DMS114 treated with DMSO at 0.1 percent for 48 hours (cell line): ENCODE measurements around the gene ZFAND3.

ENCODE experiments used
- DNase-seq: peaks from one replicate; lab custom pipeline; 2025; ENCODE audit not compliant: unreplicated experiment; lab: John Stamatoyannopoulos, UW

ZFAND3 gene

DNA sequence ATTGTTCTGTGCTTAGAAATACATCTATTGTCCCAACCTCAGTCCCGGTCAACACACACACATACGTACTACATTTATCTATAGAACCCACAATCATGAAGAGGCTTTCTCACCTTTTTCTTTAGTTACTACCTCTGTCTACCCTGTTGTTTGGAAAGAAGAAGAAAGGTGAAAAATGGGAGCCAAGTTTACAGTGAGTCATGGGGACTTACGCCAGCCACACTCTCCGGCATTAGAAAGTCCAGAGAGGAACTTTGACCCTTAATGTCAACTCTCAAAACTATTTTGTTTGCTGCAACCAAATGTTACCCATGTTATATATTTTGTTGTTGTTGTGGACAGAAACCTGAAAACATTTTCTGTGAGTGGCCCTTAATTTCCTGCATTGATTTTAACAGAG lies 259.1 kb downstream of the ZFAND3 start:
- DNase-seq: no peak

DNA sequence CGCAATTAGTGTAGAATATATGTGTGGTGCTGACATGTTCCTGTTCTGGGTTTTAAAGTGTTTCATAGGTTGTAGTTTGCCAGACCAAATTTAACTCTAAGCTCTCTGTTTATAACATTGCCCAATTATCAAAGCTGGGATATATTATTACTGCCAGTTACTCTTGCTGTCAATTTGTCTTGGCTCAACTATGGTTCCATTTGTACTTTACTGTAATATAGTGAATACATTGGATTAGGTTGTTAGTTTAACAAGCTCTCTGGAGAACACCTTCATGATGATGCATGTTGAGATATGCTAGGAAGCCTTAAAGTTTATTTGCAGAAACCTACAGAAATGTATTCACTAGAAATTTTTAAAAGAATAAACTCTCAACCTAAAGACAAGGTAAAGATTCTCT lies 259.6 kb downstream of the ZFAND3 start:
- no peak for DNase-seq

DNA sequence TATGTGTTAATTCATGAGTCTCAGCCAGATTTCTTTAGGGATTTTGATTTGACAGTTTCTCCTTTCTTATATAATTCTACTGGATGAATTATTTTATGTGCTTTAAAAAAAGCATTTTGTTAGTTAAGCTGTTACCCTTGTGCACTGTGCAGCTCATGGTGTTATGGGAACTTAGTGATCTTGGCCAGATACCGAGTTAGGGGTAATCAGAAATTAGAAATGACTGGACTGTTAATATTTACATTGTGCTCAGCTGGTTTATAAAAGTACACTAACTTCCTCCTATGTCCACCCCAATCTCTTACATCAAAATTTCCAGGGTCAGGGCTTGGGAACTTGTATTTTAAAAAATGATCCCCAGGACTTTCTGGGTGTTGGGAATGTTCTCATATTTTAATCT lies 260.0 kb downstream of the ZFAND3 start:
- no peak for DNase-seq

DNA sequence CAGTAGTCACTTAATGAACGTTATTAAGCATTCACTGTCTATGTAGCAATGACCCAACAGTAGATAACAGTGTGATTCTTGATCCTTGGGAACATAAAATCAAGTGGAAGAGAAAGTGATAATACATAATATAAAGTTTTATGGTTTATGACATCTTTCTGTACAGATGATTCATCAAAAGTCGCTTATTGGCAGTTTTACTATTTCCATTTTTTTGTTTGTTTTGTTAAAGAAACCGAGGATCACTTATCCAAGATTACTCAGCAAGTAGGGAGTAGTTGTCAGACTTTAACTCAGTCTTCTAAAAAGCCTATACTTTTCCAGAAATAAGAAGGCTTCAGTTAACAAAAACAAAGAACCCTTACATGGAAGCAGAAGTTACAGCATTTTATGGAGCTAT lies 260.8 kb downstream of the ZFAND3 start:
- no peak for DNase-seq

DNA sequence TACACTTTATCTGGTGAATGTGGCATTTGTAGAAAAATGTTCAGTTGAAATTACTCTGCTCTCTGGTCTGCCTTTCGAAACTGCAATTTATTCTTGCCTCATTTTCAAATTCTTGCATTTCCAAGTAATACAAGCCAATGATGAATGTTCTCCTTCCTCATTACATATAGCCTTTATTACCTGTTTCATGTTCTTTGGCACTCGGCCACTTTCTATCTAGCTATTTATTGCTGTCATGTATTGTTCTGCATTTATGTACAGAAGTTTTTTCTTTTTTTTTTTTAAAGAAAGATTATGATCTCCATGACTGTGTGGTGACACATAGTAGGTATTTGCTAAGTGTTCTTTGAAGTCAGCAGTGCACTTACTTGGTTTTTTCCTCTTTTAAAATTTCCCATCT lies 261.4 kb downstream of the ZFAND3 start:
- no peak for DNase-seq

DNA sequence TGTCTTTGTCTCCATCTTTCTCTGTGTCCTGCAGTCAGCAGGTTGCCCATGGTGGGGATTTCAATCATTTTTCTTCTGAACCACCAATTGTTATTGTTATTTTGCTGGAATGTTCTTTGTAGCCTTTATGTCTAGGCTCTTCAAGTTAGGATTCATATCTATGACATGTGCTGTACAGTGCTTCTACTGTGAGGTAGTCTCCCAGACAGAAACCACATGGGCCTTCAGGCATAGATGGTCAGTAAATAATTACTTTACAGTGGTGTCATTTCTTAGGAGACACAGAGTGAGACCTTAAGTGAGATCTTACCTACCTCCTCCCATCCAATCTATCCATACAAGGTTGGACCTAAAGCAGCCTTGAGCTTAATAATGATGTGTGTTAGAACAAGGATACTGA lies 265.5 kb downstream of the ZFAND3 start:
- no peak for DNase-seq

DNA sequence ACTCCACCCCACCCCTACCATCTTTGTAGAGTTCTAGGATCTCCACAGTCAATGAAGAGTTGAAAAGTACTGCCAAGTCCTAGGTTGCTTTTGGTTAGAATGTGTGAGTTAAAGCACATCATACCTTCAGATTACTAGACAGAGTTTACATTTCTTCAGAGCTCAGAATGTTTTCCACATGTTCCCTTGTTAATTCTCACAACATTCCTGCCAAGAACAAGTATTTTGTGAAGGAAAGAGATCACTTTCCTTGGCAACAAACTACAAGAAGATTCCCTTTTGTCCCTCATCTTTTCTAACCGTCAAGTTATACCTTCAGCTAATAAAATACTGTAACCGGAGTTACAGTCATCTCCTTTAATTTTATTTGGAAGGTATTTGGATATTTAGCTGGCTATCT lies 266.8 kb downstream of the ZFAND3 start:
- DNase-seq: no peak

DNA sequence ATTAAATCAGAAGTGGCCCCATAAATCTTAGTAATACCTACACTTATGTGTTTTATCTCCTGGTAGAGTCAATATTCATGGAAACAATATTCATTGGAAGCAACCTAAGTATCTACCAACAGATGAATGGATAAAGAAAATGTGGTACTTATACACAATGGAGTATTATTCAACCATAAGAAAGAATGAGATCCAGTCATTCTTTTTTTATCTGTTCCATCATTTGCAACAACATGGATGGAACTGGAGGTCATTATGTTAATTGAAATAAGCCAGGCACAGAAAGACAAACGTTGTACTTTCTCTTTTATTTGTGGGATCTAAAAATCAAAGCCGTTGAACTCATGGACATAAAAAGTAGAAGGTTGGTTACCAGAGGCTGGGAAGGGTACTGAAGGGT lies 268.5 kb downstream of the ZFAND3 start:
- DNase-seq: no peak

DNA sequence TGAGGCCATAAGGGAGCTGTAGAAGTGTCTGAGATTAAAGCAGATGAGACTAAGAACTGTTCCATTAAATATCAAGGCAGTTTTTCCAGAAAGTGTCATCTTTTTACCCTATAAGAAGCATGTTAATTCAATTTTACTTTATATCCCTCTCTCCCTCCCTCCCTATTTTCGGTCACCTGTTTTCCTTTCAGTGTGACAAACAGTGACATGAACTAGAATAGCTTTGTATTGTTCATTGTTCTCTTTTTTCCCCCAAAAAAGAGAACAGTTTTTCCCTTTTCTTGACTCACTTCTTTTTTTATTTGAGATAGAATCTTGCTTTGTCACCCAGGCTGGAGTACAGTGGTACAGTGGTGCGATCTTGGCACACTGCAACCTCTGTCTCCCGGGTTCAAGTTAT lies 269.3 kb downstream of the ZFAND3 start:
- DNase-seq: no peak

DNA sequence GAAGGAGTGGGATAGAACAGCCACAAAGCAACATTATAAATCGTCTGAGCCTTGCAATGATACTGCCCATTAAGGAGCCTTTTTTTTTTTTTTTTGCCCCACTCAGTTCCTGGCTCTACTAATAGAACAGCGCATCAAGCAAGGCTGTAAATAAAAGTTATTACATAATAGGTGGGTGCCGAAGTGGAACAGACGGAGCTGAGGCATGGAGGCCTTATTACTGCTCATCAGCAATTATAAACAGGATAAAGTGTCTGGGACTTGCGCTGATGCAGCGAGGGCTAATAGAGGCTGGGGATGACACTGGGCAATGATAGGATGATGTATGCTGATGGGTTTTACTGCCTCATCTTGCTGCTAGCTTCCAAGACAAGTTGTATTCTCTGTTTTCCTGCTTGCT lies 272.1 kb downstream of the ZFAND3 start:
- no peak for DNase-seq

DNA sequence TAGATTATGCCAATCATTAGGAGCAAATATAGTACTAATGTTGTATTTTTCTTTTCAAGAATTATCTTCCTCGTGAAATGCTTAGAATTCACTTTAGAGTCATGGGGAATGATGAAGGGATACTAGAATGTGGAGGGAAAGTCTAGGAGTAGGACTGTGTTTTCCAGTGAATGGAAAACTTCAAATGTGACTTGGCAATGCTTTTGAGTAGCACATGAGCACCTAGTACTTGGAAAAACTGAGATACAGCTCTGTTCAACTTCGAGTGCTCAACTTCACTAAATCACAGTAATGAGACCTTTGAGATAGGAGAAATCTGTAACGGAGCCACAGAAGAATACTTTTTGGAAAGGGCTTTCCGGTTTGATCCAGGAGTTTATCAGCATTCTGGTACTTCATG lies 272.9 kb downstream of the ZFAND3 start:
- no peak for DNase-seq

DNA sequence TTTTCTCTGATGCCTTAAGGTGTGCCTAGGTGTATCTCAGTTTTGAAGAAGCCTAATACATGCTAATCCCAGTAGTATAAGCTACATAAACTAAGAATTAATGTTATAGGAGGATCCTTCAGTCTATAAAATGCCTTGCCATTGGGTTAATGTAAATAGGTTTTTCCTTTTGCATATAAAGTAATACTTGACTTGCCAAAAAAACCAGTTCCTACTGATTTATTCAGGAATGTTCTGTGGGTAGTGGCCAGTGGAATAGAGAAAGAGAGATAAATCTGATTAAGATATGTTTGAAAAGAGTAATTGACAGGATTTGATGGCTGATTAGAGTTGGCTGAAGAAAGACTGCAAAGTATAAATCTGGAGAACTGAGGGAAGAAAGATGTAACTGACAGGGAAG lies 273.4 kb downstream of the ZFAND3 start:
- DNase-seq: no peak

DNA sequence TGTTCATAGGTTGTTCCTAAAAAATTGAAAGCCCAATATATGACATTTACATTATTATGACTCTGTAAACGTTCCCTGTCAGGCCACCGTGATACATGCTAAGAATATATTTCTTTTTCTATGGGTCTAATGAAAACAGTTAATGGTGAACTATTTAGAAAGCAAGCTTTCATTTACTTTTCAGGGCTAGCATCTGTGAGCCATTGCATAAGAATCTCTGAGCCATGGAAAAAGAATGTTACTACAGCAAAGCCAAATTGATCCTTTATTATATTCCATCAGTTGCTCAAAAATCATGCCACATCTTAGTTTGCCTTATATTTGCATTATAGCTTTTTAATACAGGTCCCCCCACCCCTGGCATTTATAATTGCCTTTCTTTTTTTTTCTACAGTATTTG lies 275.5 kb downstream of the ZFAND3 start:
- DNase-seq: no peak

DNA sequence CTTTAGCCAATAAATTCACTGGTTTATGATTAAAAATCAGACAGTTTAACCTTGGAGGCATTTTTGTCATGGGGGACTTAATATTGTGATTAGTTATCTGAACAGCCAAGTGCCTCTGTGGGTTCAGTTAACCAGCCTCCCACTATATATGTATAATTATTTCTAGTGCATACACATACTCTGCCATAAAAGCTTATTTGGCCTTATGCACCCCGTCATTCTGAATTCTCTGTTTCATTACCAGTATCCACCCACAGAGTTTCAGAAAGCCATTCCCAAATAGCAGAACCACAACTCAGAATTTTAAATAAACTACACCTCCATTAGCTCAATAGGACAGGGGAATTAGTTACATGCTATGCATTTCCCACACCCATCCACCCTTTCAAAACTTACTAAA lies 279.7 kb downstream of the ZFAND3 start:
- no peak for DNase-seq

DNA sequence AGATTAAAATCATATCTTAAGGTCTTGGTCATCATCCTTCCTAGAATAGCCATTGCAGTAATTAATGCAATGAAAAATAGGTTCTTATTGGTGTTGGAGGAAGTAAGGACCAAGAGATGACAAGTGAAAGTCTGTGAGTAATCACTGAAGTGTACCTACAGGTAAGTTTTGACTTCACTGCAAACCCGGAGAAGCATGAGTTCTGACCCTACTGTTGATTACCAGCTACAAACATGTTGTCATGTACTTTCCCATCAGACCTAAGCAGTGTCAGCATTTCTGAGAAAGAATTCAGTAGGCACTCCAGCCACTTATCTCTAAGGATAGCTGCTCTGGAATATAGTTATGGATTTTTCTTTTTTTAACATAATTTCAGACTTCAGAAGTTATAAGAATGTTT lies 280.9 kb downstream of the ZFAND3 start:
- no peak for DNase-seq

DNA sequence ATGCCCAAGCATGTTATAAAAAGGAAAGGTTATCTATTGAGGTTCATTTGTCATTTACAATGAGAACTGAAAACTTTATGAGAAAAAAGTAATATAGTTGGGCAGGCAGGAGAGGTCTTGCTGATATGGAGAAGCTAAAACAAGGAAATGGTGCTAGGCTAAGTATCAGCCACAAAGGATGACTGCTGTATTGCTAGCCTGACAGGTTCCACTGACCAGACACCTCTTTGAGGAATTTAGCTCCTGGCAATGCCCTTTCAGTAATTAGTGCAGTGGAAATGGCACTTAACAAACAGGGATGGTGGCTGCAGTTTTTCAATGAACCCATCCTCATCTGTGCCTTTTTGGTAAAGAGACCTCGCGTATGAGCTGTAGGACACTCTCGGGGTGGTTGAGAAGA lies 284.4 kb downstream of the ZFAND3 start:
- DNase-seq: no peak

DNA sequence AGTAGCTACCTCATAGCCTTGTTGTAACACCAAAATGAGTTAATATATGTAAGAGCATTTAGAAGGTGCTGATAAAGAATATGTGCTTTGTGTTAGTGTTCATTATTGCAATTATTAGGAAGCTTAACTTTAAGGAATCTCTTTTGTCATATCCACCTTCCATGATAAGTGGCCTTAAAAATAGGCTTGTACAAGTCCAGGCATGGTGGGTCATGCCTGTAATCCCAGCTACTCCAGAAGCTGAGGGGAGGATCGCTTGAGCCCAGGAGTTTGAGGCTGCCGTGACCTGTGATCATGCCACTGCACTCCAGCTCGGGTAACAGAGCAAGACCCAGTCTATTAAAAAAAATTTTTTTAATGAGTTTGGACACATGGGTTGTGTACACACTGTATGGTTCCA lies 285.5 kb downstream of the ZFAND3 start:
- no peak for DNase-seq

DNA sequence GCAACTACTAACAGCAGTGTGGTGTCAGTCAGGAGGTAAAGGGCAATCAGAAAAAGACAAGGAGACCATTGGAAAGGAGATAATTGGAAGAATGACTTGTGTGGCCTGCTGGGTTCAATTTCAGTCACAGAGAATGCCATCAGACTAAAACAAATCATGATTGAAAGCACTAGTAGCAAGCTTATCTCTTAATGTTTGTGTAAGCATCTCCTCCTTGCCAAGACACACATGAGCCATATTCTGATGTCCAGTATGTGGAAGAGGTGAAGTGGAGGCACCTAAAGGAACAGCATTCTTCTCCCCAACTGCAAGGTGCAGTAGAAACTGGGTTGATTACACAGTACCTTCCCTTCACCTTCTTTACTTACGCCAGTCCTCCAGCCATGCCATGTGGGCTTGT lies 287.5 kb downstream of the ZFAND3 start:
- no peak for DNase-seq

DNA sequence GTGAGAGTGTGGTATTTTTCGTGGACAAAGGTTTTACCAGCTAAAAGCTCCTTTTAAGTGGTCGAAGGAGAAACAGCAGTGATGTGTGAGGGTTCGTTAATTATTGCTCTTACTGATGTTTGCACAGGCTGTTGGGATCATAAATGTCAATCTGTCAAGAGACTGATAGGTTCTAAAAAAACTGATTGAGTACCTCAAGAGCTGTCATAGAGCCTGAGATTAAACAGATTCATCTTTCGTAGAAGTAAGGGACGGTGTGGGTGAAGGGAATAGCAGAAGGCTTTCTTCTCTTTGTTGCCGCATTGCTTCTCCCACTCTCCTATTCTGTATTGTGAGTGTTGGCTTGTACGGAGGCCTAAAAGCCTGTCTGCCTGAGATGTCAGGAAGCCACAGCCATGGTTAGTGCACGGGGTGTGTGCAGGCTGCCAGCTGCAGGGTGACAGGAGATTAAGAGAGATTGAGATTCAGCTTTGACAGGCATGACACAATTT lies 291.0 kb downstream of the ZFAND3 start:
- DNase-seq: no peak

DNA sequence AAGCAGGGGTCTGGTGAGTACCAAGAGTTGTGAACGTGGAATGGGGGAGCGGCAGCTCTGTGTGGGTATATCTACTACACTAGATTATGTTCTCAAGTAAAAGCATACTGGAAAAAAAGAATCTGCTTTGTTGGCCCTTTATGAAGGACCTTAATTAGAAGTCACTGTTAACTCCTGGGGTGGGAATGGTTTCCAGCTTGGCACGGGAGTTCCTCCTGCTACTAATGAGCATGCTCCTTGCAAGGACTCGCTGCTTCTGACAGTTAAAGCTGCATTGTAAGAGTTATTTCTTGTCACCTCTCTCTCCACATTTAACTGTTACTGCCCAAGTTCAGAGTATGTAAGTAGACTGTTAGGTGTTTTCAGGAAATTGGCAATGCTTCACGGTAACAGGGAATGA lies 292.7 kb downstream of the ZFAND3 start:
- DNase-seq: no peak

DNA sequence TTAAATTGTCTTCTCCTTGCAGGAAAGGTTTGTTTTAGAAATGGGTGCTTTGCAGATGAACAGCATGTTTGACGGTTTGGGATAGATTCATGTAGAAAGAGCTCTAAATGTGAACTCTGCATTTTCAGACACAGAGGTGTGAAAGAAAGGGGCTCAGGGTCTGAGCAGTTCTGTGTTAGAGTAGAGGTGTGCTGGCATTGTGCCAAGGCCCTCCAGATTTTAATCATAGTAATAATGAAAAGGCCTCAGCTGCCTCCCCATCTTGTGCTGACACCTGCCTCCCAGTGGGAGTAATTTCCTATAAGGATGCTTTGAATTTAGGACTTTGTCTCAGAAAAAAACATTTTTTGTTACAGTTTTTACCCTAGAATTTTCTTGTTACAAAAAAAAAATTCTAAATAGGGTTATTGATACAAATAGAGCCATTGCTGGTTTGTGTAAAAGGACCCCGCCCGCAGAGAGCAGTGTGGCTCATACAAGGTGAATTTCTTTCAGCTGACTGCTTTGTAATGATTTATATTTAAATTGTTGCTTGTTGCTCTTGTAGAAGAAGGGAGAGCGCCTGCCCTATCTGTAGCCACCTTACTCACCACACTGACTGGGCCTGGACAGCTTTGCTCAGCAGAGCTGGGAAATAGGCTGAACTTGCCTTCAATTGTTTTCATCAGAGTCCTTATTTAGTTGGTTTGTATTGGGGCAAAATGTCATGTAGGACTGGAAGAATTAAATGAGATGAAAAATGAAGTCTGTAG lies 294.5 kb downstream of the ZFAND3 start:
- DNase-seq: no peak

DNA sequence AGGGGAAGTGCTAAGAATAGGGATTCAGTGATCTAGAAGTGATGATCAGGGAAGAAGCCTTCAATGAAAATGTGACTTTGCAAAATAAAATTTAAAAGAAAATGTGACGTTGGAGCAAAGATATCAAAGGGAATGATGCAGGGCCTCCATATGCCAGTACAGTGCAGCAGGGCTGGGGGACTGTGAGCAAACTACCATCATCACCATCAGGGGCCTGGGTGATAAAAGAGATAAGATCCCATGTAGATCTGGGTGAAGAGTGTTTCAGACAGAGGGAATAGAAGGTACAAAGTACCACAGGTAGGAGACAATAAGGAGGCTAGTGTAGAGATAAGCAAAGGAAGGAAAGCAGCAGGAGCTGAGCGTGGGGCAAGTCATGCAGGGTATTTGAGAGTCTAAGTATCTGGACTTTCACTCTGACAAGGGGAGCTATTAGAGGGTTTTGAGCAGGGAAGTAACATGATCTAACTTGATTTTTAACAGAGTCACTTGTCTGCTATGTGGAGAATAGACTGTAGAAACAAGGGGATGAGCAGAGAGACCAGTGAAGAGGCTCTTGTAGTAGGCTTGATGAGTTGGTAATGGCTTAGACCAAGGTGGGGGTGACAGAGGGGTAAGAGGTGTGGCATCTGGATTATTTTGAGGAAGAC lies 295.6 kb downstream of the ZFAND3 start:
- DNase-seq: no peak

DNA sequence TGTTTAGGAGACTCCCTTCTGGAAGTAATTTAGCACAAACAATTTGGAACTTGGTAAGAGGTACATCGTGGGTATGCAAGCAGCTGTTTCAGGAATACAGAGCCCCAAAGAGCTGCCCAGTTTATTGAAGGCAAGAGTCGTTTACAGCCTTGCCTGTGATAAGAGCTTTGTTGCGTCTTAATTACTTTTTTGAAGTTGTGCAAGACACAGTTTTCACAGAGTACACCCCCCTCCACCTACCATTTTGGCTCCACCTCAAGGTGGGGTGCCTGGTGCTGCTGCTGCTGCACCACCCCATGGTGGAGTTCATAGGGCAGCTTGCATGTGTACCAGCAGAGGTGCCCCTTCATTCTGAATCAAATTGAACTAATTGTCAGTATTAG lies 296.1 kb downstream of the ZFAND3 start:
- no peak for DNase-seq
